ENCODE measurements around the gene TPX2. TPM values are rescaled to one million over a fixed set of nuclear protein-coding genes. Genes with fewer than 3 reads are reported as not detected.
A peak's percentile ranks its signal among the peaks of the same experiment; 100 is the strongest.

TPX2 gene
- total and polyA plus RNA-seq, 2 of the 8 experiments (the other 6 are each of a cell fraction or from before 2014, with no cell fraction given): 43.6 to 125 TPM

GRCh38 chr20:31816221-31816620 lies 77.1 kb downstream of the TPX2 start:
- Histone ChIP-seq H3K56ac (replicated peaks; ENCODE audit: insufficient read length, low read depth, low read length) (no peak overlapping the region), H3K4me2 (ENCODE audit: insufficient read depth in 1 of 2, low read depth in 2 of 2, low read length in 2 of 2) (no peak overlapping the region), H3K79me1 (ENCODE audit: low read depth, low read length) (no peaks in the 10 kb centered on the region), H3K4me1 (replicated peaks in 1 of 4; ENCODE audit: control insufficient read depth in 3 of 4, insufficient read depth in 4 of 4, low read length in 3 of 4) (peaks cover 4 to 10% (median 8%) of the 10 kb centered on the region in 4 experiments; a peak in 6 of 7 replicates), H3K23me2 (ENCODE audit: low read depth, low read length) (no peaks in the 10 kb centered on the region), H4K20me1 (replicated peaks in 1 of 2; ENCODE audit: control insufficient read depth in 1 of 2, insufficient read depth in 2 of 2, low read length in 2 of 2) (no peaks in the 10 kb centered on the region), H3K23ac (ENCODE audit: insufficient read length) (no peak overlapping the region), H3K4ac (replicated peaks; ENCODE audit: insufficient read length, low read depth, low read length) (no peak overlapping the region), H2BK120ac (replicated peaks; ENCODE audit: low read depth, low read length) (no peak overlapping the region), H3K4me3 (ENCODE audit: extremely low read depth in 1 of 4, insufficient read depth in 2 of 4, low read depth in 3 of 4, low read length in 4 of 4) (no peak overlapping the region), H3K27me3 (replicated peaks in 1 of 4; ENCODE audit: control insufficient read depth in 3 of 4, extremely low read depth in 1 of 4, insufficient read depth in 3 of 4, low read length in 3 of 4) (no peaks in the 10 kb centered on the region), H2AK5ac (ENCODE audit: low read depth, low read length) (no peak overlapping the region), H2BK12ac (ENCODE audit: low read depth, low read length) (no peak overlapping the region), H3K27ac (ENCODE audit: low read depth, low read length) (no peak overlapping the region), H3K14ac (ENCODE audit: insufficient read length) (no peak overlapping the region), H2BK5ac (ENCODE audit: low read depth, low read length) (no peak overlapping the region; the same call in 1 of the 2 replicates), H3K79me2 (ENCODE audit: control insufficient read depth in 1 of 2, insufficient read depth in 2 of 2, low read length in 2 of 2) (no peaks in the 10 kb centered on the region), H4K5ac (ENCODE audit: insufficient read length, low read depth, low read length) (no peak overlapping the region), H2AFZ (ENCODE audit: low read length) (no peak overlapping the region), H2BK20ac (ENCODE audit: low read length) (no peak overlapping the region), H2BK15ac (ENCODE audit: low read length) (no peak overlapping the region; the same call in 1 of the 2 replicates), H3K9me3 (ENCODE audit: insufficient read depth in 2 of 2, low read depth in 1 of 2, low read length in 1 of 2) (no peaks in the 10 kb centered on the region), H3K9ac (replicated peaks in 1 of 4; ENCODE audit: extremely low read depth in 1 of 4, low read depth in 3 of 4, low read length in 3 of 4) (no peak overlapping the region), H4K91ac (replicated peaks; ENCODE audit: insufficient read length, low read length) (no peak overlapping the region), H4K8ac (ENCODE audit: extremely low read depth, insufficient read depth, low read length) (no peak overlapping the region), H3K36me3 (ENCODE audit: control insufficient read depth in 2 of 4, insufficient read depth in 4 of 4, low read length in 3 of 4) (no peaks in the 10 kb centered on the region), H3K18ac (ENCODE audit: extremely low read depth, low read length) (no peak overlapping the region)
- FAIRE-seq (peak; percentile 7), DNase-seq (ENCODE audit: low read depth in 1 of 2, low spot score in 2 of 2) (no peak)
- CTCF ChIA-PET (ENCODE audit: partially characterized antibody): interaction anchor here (0.8 to 5.5 kb wide), 8 partner anchors 8 to 216 kb away, joined by 3 to 19 read pairs (median 4); partner anchors contain the start of gene FOXS1
- WGBS, 2 experiments (ENCODE audit: extremely low coverage in 1 of 2, insufficient coverage in 1 of 2, insufficient read length in 1 of 2, insufficient replicate concordance in 2 of 2, low coverage in 1 of 2, low lambda C conversion rate in 2 of 2, missing lambda C conversion rate in 1 of 2): 87% methylated on average over 5 of the region's 5 CpGs; no CpG with 5 or more reads in 1 of the 2 experiments
- TF ChIP-seq KDM1A (IDR thresholded peaks at IDR 0.05; ENCODE audit: borderline replicate concordance, low read length): peak; percentile 84
- TF ChIP-seq ATF3 (IDR thresholded peaks at IDR 0.05; ENCODE audit: insufficient read depth, low read depth, low read length): no peak
- POLR2A ChIA-PET (ENCODE audit: partially characterized antibody): interaction anchor here (1.1 to 1.6 kb wide), 3 partner anchors 14 to 243 kb away, joined by 3 to 5 read pairs (median 3); no protein-coding TSS in a partner anchor
